ENCODE results near the gene TCF7L2.

DNA sequence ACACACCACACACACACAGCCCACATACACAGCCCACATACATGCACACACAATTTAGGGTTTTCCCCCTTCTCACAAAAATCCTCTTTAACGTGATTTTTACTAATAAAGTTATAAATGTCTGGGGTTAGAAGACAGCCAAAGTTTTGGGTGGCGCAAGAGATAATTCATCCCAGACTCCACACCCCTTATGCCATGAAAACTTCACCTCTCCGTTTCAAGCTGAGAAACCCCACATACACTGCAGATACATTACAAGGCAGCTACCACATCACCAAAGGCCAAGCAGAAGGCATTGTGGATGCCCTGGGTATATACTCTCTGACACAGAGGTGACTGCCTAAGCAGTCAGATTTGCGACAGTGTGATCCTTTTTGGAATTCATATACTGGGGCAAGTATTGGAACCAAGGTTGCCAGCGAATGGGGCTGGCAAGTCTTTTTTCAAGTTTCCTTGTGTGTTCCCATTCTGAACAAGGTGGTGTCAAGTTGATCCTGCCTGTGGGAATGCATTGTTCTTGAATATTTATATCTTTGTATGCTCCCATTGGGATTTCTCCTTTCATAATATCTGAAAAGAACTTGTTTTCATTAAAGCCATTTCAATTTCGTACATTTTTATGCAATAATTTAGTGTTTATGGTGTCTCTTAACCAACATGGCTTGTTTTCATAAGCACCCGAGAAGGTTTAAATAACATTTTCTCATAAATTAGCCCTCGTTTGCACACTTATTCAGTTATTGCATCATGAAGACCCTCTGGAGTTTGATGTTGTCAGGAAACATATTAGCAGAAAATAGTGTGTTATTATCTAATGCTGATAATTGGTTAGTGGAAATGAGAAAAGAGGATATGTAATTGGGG, 130.2 kb downstream of the TCF7L2 start:
- no peak for TF ChIP-seq EZH2 (IDR thresholded peaks at IDR 0.05; ENCODE audit: low read depth)
- TF ChIP-seq, protein P1, sequence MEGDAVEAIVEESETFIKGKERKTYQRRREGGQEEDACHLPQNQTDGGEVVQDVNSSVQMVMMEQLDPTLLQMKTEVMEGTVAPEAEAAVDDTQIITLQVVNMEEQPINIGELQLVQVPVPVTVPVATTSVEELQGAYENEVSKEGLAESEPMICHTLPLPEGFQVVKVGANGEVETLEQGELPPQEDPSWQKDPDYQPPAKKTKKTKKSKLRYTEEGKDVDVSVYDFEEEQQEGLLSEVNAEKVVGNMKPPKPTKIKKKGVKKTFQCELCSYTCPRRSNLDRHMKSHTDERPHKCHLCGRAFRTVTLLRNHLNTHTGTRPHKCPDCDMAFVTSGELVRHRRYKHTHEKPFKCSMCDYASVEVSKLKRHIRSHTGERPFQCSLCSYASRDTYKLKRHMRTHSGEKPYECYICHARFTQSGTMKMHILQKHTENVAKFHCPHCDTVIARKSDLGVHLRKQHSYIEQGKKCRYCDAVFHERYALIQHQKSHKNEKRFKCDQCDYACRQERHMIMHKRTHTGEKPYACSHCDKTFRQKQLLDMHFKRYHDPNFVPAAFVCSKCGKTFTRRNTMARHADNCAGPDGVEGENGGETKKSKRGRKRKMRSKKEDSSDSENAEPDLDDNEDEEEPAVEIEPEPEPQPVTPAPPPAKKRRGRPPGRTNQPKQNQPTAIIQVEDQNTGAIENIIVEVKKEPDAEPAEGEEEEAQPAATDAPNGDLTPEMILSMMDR (conservative IDR thresholded peaks at IDR 0.05), result no peak
